Thoracic aorta (tissue), 2 donors: ENCODE measurements around the gene INPPL1. TPM values are rescaled to one million over a fixed set of nuclear protein-coding genes. Genes with fewer than 3 reads are reported as not detected.

Experiments used
- ATAC-seq: fragments of 150-250 bp; one replicate; pipeline ENCODE4 v1.8.0; 2017; ENCODE audit warnings: low read depth; ENCODE audit not compliant: insufficient number of reproducible peaks, low FRiP score
- DNase-seq: peaks from one replicate; pipeline ENCODE4 v3.0.0-alpha.2; 2020; ENCODE audit warnings: low spot score
- H3K27ac ChIP-seq, 2 donors: fragments of 200-600 bp; sonication (generic); 1 replicate in 1 of 2; 2 replicates in 1 of 2; pipeline ENCODE4 v1.5.1; 2016; ENCODE audit warnings: mild to moderate bottlenecking in 2 of 2, moderate library complexity in 2 of 2
- H3K27me3 ChIP-seq: fragments of 200-600 bp; sonication (generic); replicated peaks from 2 replicates; pipeline ENCODE4 v1.6.0; 2016; ENCODE audit warnings: mild to moderate bottlenecking; ENCODE audit not compliant: insufficient read depth
- H3K36me3 ChIP-seq: fragments of 200-600 bp; sonication (generic); one replicate; pipeline ENCODE4 v1.5.1; 2016
- H3K4me1 ChIP-seq, 2 donors: fragments of 200-600 bp; sonication (generic); 1 replicate in 1 of 2; 2 replicates in 1 of 2; pipeline versions ENCODE4 v1.5.1 to v1.6.0; 2016; ENCODE audit warnings: low read depth in 2 of 2, mild to moderate bottlenecking in 1 of 2; ENCODE audit not compliant: control insufficient read depth in 1 of 2
- H3K4me3 ChIP-seq: fragments of 200-600 bp; sonication (generic); 2 replicates; pipeline ENCODE4 v1.5.1; 2016; ENCODE audit warnings: mild to moderate bottlenecking
- H3K9me3 ChIP-seq: fragments of 200-600 bp; sonication (generic); 2 replicates; pipeline ENCODE4 v1.5.1; 2016
- CTCF ChIP-seq: fragments of 200-600 bp; sonication (generic); IDR thresholded peaks from one replicate; pipeline ENCODE4 v1.5.1; 2019; ENCODE audit warnings: antibody characterized with exemption
- total RNA-seq, 2 donors: library from RNA; depleted of rRNA; stranded (reverse); fragments of >200 nt; gene quantifications; one replicate each; pipeline versions ENCODE4 v1.1.0 to v1.2.3, GENCODE V29; 2016

INPPL1 gene
- total RNA-seq, 2 donors from 2014 or later = 108 to 113 TPM

- Histone ChIP-seq H3K4me1 (peaks cover 0 to 4% of the 10 kb centered on the region in 2 donors), H3K36me3 (peaks cover 88% of the 10 kb centered on the region)
- DNase-seq = no peak
Observed at GRCh38 chr11:72232260-72233055, 7.9 kb downstream of the INPPL1 start.

DNA sequence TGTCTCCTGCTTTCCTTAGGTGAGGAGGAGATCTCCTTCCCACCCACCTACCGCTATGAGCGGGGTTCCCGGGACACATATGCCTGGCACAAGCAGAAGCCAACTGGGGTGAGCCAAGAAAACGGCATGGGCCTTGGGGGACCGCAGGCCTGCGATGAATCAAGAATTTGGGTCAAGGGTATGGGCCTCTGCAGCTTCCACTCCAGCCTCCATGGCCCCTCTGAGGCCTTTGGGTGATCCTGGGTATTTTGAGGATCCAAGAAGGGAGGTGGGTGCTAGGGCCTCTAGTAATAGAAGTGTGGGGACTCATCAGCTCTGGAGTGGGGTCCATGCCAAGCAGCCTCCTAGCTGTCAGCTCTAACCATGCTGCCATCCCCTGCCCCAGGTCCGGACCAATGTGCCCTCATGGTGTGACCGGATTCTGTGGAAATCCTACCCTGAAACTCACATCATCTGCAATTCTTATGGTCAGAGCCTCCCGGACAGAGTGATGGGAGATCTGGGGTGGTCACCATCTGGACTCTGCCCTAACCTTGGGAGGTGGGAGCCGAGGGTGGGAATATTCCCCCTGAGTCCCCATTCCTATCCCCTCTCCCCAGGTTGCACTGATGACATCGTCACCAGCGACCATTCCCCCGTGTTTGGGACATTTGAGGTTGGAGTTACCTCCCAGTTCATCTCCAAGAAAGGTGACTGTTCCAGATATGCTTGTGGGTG lies 8.6 kb downstream of the INPPL1 start:
- ATAC-seq (no peak), DNase-seq (no peak)
- no peaks in the 10 kb centered on the region for H3K9me3 ChIP-seq
- H3K27me3 ChIP-seq = no peaks in the 10 kb centered on the region
- H3K27ac ChIP-seq = no peak overlapping the region
- H3K4me3 ChIP-seq = no peak overlapping the region
- H3K4me1 ChIP-seq = peaks cover 0 to 6% of the 10 kb centered on the region in 2 donors
- TF ChIP-seq CTCF = no peak
- H3K36me3 ChIP-seq = peaks cover 87% of the 10 kb centered on the region

More at GRCh38 chr11:72232260-72233055, 7.9 kb downstream of the INPPL1 start:
- H3K9me3 ChIP-seq = no peaks in the 10 kb centered on the region
- H3K4me3 ChIP-seq = no peak overlapping the region
- no peak for TF ChIP-seq CTCF
- H3K27ac ChIP-seq = no peak overlapping the region
- no peaks in the 10 kb centered on the region for H3K27me3 ChIP-seq
- ATAC-seq = no peak

DNA sequence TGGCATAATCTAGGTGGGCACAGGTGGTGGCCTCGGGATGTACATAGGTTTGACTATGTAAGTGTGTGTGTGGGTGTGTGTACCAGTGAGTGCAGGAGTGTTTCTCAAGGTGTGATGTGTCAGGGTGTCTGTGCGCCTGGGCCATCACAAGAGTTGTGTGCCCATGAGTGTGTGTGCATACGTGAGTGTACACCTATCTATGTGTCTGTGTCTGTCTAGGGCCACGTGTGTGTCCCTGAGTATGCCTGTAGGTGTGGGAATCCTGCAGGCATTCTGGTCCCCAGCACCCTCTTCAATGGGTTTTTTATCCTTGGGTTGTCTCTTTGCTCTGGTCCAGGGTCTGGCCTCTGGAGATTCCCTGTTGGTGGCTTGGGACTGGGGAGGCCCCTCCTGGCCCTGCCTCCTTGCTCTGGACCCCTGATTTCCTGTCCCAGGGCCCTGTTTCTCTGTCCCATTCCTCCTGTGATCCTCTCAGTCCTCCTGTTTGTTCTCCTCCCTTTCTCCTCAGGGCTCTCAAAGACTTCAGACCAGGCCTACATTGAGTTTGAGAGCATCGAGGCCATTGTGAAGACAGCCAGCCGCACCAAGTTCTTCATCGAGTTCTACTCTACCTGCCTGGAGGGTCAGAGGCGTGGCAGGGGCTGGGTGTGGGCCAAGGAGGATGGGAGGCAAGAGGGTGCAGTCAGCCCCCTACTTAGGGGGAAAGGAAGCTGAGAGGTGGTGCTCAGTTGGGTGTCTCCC lies 9.4 kb downstream of the INPPL1 start:
- H3K4me3 ChIP-seq = no peak overlapping the region
- ATAC-seq (no peak), DNase-seq (no peak)
- H3K27ac ChIP-seq = no peak overlapping the region
- no peak for TF ChIP-seq CTCF
- peaks cover 0 to 12% of the 10 kb centered on the region in 2 donors for H3K4me1 ChIP-seq
- no peaks in the 10 kb centered on the region for H3K27me3 ChIP-seq
- H3K36me3 ChIP-seq = peaks cover 80% of the 10 kb centered on the region
- H3K9me3 ChIP-seq = no peaks in the 10 kb centered on the region

DNA sequence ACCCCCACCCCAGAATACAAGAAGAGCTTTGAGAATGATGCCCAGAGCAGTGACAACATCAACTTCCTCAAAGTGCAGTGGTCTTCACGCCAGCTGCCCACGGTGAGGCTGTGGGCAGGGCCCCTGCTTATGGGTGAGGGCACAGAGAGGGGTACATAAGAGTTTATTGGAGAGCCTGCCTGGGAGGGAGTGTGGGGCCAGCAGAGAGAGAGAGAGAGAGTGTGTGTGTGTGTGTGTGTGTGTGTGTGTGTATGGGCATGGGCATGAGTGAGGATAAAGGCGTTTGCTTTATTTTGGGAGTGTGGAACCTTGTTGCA lies 9.9 kb downstream of the INPPL1 start:
- peaks cover 75% of the 10 kb centered on the region for H3K36me3 ChIP-seq
- H3K9me3 ChIP-seq = no peaks in the 10 kb centered on the region
- DNase-seq (no peak), ATAC-seq (no peak)
- no peaks in the 10 kb centered on the region for H3K27me3 ChIP-seq
- peaks cover 5 to 17% of the 10 kb centered on the region in 2 donors for H3K4me1 ChIP-seq
- no peak overlapping the region for H3K27ac ChIP-seq
- no peak for TF ChIP-seq CTCF
- no peak overlapping the region for H3K4me3 ChIP-seq

DNA sequence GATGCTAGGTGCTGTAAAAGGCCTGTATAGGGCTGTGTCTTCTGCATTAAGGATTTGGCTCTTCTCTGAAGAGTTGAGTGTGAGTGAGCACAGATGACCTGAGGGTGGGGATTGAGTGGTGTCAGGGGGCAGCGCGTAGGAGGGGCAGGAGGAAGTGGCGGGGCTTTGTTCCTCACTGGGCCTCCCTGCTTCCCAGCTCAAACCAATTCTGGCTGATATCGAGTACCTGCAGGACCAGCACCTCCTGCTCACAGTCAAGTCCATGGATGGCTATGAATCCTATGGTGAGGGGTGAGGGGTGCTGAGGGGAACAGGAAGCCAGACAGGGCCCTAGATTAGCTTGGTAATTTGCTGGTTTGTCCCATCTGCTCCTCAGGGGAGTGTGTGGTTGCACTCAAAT lies 10.4 kb downstream of the INPPL1 start:
- H3K4me1 ChIP-seq = peaks cover 5 to 18% of the 10 kb centered on the region in 2 donors
- TF ChIP-seq CTCF = no peak
- no peaks in the 10 kb centered on the region for H3K27me3 ChIP-seq
- H3K27ac ChIP-seq = no peak overlapping the region
- no peak overlapping the region for H3K4me3 ChIP-seq
- no peaks in the 10 kb centered on the region for H3K9me3 ChIP-seq
- DNase-seq (no peak), ATAC-seq (no peak)
- H3K36me3 ChIP-seq = peaks cover 70% of the 10 kb centered on the region
